Muscle of back (tissue), 13 donors: ENCODE measurements around the gene UBE2G2. TPM values are rescaled to one million over a fixed set of nuclear protein-coding genes. Genes with fewer than 3 reads are reported as not detected.

Source experiments
- DNase-seq, 3 donors: peaks; one replicate each; pipeline versions ENCODE4 v3.0.0 to v3.0.0-alpha.2; 2013
- long read RNA-seq, 9 donors: transcript quantifications; one replicate each; lab custom pipeline, GENCODE V29; 2026
- polyA plus RNA-seq, 10 donors: library from polyadenylated mRNA; unstranded; fragments of 120-200 nt; gene quantifications; one replicate each; pipeline ENCODE4 v1.2.1, GENCODE V29; 2013; ENCODE audit not compliant: insufficient read length in 10 of 10

The UBE2G2 gene
- 100 to 1,000 TPM in 3 of 10 donors, 10 to 100 TPM in 7; 54.9 to 109 (median 77.1) TPM for polyA plus RNA-seq
- long read RNA-seq, donor 1, full-length matches to known transcripts = 18 of 18 reads
- long read RNA-seq, donor 1, partial matches to known transcripts = 0 of 18 reads
- long read RNA-seq, donor 1, other reads (novel, unspliced or antisense) = 0 of 18 reads
- long read RNA-seq, donor 2, full-length matches to known transcripts = 25 of 61 reads
- long read RNA-seq, donor 2, partial matches to known transcripts = 36 of 61 reads
- long read RNA-seq, donor 2, other reads (novel, unspliced or antisense) = 0 of 61 reads
- long read RNA-seq, donor 3 = 0 reads
- long read RNA-seq, donor 4, full-length matches to known transcripts = 16 of 16 reads
- long read RNA-seq, donor 4, partial matches to known transcripts = 0 of 16 reads
- long read RNA-seq, donor 4, other reads (novel, unspliced or antisense) = 0 of 16 reads
- long read RNA-seq, donor 5, full-length matches to known transcripts = 16 of 16 reads
- long read RNA-seq, donor 5, partial matches to known transcripts = 0 of 16 reads
- long read RNA-seq, donor 5, other reads (novel, unspliced or antisense) = 0 of 16 reads
- long read RNA-seq, donor 6, full-length matches to known transcripts = 17 of 17 reads
- long read RNA-seq, donor 6, partial matches to known transcripts = 0 of 17 reads
- long read RNA-seq, donor 6, other reads (novel, unspliced or antisense) = 0 of 17 reads
- long read RNA-seq, donor 7, full-length matches to known transcripts = 20 of 20 reads
- long read RNA-seq, donor 7, partial matches to known transcripts = 0 of 20 reads
- long read RNA-seq, donor 7, other reads (novel, unspliced or antisense) = 0 of 20 reads
- long read RNA-seq, donor 8, transcript UBE2G2-202 (6 exons, 3,566 nt) = major isoform, 9 of 10 reads
- long read RNA-seq, donor 8, partial matches to known transcripts = 0 of 10 reads
- long read RNA-seq, donor 8, other reads (novel, unspliced or antisense) = 0 of 10 reads
- long read RNA-seq, donor 9, partial matches to known transcripts = 0 of 4 reads
- long read RNA-seq, donor 9, other reads (novel, unspliced or antisense) = 0 of 4 reads

DNA sequence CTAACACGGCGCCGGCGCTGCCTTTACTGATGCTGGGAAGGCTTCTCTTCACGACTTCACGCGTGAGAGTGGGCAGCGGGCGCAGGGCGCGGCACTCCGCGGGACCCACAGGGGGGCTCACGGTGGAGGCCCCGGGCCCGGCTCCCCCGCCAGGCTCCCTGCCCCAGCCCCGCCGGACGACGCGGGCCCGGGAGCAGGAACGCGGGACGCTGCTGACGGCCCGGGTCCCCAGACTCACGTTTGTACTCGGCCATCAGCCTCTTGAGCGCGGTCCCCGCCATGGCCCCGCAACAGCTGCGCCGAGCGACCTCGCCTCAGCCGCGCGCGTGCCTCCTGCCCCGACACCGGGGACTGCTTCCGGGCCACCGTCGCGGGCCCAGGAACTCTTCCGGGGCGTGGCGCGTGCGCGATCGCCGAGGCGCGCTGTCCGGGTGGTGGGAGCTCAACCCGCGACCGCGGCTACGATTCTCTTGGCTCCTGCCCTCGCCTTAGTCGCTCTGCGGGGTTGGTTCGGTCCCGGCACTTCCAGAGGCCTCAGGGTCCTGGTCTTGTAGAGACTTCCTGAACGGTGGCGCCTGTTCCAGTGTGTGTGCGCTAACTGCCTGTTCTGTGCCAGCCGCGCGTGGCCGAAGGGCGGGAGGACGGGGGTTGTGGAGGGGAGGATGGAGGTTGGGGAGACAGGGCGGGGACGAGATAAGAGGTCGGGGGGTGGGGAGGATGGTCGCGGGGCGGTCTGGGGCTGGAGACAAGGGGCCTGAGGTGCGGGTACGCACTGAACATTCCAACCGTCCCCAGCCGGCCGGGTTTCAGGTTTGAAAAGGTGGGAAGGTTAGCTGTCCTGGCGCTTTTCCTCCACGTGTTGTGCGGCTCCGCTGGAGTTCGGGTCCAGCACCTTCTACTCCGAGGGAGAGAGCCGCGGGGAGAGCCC, at the start of gene UBE2G2:
Gene UBE2G2, minus strand, starts transcription at position 353 of the 928 bp plus-strand sequence. Its CDS starts 72 bp downstream, at position 281.
- peak; percentile 76 to 95 (median 89) for DNase-seq

GRCh38 chr21:44850905-44851657, 49.5 kb upstream of the UBE2G2 start:
- no peak for DNase-seq

GRCh38 chr21:44850208-44850800, 48.7 kb upstream of the UBE2G2 start:
- no peak for DNase-seq

- DNase-seq = no peak
Observed at GRCh38 chr21:44849616-44850130, 48.1 kb upstream of the UBE2G2 start.

- no peak for DNase-seq
Observed at GRCh38 chr21:44848821-44849521, 47.4 kb upstream of the UBE2G2 start.

DNA sequence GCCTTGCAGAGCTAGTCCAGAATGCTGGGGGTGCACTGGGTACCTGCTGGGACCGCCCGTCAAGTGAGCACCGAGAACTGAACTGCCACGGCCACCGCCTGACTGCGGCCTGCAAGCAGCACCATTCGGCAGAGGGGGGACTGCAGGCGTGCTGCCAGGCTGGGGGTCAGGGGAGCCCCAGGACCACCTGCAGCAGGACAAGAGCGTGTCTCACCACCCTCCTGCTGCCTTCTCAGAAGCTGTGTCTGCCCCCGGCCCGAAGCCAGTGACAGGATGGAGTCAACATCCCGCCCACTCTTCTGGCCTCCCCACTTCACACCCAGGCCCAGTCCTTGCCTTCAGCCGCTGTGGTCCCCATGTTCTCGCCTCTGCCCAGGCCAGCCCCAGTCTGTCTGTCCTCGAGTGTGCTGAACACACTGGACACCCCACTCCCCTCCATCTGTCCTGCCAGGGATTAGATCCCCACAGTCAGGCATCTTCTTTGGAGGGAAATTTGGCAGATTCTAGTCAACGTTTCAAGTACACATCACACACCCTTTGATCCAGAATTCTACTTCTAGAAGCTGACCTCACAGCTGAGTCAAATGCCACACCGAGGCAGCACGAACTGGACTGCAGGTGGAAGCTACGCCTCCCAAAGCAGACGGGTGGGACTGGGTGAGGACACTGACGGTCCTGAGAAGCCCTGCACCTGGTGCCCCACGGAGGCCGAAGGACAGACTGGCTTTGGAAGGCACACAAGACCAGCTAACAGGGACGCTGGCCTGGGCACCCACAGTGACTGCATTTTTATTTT, 45.8 kb upstream of the UBE2G2 start:
- no peak for DNase-seq

GRCh38 chr21:44846485-44847260, 45.1 kb upstream of the UBE2G2 start:
- peak in 2 of 3 donors; percentile 26 to 68 for DNase-seq

DNA sequence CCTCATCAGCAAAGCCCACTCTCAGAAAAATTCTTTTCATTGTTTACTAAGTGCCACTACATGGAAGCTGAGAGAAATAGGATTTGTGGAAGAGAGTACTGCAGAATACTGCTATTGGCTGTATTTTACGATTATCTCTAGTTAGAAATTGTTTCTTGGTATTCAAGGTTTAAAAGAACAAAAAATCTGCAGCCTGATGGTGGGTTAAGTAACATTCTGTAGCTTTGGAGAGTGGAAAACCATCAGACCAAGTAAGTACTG, 44.5 kb upstream of the UBE2G2 start:
- no peak for DNase-seq

- DNase-seq = peak in 2 of 3 donors; percentile 41 to 73
Observed at GRCh38 chr21:44845418-44846223, 44.0 kb upstream of the UBE2G2 start.

DNA sequence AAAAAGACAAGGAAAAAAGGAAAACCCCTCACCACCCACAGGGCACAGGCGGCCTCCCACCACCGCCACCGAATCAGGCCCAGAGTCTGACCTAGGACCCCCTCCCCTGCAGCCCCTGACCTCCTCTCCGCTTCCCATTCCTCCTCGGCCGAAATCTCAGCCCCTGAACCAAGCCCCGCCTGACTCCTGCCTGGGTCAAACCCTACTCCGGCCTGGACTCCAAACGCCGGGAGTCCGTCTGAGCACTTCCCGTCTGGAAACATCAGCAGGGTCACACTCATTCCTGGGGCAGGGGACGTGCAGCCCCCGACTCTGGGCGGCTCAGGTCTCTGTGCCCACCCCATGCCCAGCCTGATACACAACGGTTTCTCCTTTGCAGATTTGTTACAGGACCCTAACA, 42.6 kb upstream of the UBE2G2 start:
- no peak for DNase-seq

DNA sequence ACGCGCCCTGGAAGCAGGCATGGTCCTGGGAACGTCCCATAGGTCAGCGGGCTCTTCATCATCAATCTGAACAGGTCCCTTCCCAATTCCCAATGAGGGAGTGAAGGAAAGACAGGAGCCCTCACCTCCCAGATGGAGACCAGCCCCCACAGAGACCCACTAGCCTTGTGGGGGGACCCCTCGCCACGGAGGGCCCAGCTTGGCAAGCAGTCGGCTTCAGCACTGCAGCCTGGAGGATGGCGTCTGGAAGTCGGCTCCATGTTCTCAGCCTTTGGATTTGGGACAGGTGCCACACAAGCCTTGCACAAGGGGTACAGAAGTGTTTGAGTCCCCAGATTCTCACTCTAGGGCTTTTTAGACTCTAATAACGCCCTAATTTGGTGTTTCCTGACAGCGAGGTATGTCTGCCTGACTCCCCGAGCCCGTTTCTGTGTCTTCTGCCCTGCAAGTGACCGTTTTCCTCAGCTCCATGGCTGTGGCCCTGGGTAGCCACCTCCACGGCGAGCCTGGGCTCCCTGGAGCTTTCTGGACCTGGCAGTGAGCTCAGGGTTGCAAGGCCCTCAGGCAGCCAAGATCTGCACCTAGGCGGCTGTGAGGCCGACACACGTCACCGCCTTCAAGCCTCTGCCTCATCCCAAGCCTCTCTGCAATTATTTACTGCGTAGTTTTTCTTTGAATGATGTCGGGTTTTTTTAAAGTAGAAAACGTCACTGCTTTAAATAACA, 41.3 kb upstream of the UBE2G2 start:
- DNase-seq = no peak

DNA sequence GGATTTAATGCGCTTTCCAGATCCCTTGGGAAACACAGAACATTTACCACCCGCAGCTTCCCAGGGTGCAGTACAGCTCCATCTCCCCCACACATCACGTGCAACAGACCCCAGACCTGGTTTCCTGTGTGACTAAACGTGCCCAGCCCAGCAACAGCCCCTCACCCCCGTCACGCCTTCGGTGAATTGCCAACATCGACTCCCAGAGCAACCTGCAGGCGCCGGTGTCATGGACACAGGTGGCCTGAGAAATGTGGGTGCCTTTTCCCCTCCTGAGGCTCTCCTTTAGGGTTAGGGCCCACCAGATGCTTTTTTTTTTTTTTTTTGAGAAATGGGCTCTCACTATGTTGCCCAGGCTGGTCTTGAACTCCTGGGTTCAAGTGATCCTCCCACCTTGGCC, 40.5 kb upstream of the UBE2G2 start:
- DNase-seq = no peak

GRCh38 chr21:44840771-44841170, 39.2 kb upstream of the UBE2G2 start:
- DNase-seq = no peak

- DNase-seq = no peak
Observed at GRCh38 chr21:44838951-44839350, 37.3 kb upstream of the UBE2G2 start.

- DNase-seq = no peak
Observed at GRCh38 chr21:44838039-44838895, 36.6 kb upstream of the UBE2G2 start.
